Natural killer cell (primary cell): ENCODE data around the gene CDYL2. TPM values are rescaled to one million over a fixed set of nuclear protein-coding genes. Genes with fewer than 3 reads are reported as not detected.

Source experiments
- ATAC-seq, 3 donors: fragments of 150-1000 bp in 2 of 3; fragments of 200-7000 bp in 1 of 3; cut with Tn5 transposase; 1 replicate in 1 of 3; 2 replicates in 2 of 3; pipeline ENCODE4 v1.10.0; 2021; ENCODE audit warnings: mild to moderate bottlenecking in 2 of 3, moderate library complexity in 2 of 3
- DNase-seq, 2 donors: peaks; one replicate each; pipeline versions ENCODE4 v3.0.0 to v3.0.0-alpha.2; 2013 to 2021; ENCODE audit warnings: mixed read lengths in 1 of 2
- H3K27ac ChIP-seq: one replicate; pipeline ENCODE4 v1.5.1; 2013; ENCODE audit warnings: mild to moderate bottlenecking, low read length
- H3K27me3 ChIP-seq: one replicate; pipeline ENCODE4 v1.6.1; 2013; ENCODE audit warnings: low read length; ENCODE audit not compliant: control insufficient read depth, insufficient read depth
- H3K36me3 ChIP-seq: one replicate; pipeline ENCODE4 v1.6.1; 2013; ENCODE audit warnings: low read length; ENCODE audit not compliant: control insufficient read depth, insufficient read depth
- H3K4me1 ChIP-seq: one replicate; pipeline ENCODE4 v1.6.1; 2013; ENCODE audit warnings: low read length; ENCODE audit not compliant: control insufficient read depth, insufficient read depth
- H3K4me3 ChIP-seq: one replicate; pipeline ENCODE4 v1.5.1; 2013; ENCODE audit warnings: low read length
- H3K9me3 ChIP-seq: one replicate; pipeline ENCODE4 v1.6.1; 2013; ENCODE audit warnings: low read length; ENCODE audit not compliant: control insufficient read depth, insufficient read depth
- H3K27ac Mint-ChIP-seq, 2 donors: one replicate each; pipeline ENCODE4 v1.8.0; 2022; ENCODE audit warnings: mild to moderate bottlenecking in 2 of 2, mixed read lengths in 2 of 2, moderate library complexity in 1 of 2
- H3K27me3 Mint-ChIP-seq, 2 donors: one replicate each; pipeline ENCODE4 v1.8.0; 2022; ENCODE audit warnings: low read depth in 2 of 2, mixed read lengths in 2 of 2
- H3K36me3 Mint-ChIP-seq: one replicate; pipeline ENCODE4 v1.8.0; 2022; ENCODE audit warnings: mixed read lengths
- H3K4me1 Mint-ChIP-seq, 2 donors: one replicate each; pipeline ENCODE4 v1.8.0; 2022; ENCODE audit warnings: mixed read lengths in 2 of 2
- H3K4me3 Mint-ChIP-seq: one replicate; pipeline ENCODE4 v1.8.0; 2022; ENCODE audit warnings: mild to moderate bottlenecking, moderate library complexity, mixed read lengths
- H3K9me3 Mint-ChIP-seq, 2 donors: one replicate each; pipeline ENCODE4 v1.8.0; 2022; ENCODE audit warnings: mixed read lengths in 2 of 2
- CTCF ChIP-seq: fragments of 200-600 bp; IDR thresholded peaks from one replicate; pipeline ENCODE4 v1.8.0; 2022; ENCODE audit warnings: antibody characterized with exemption
- WGBS: methylation state at CpG from one replicate; pipeline ENCODE4 v1.1.7; 2013; ENCODE audit warnings: missing lambda C conversion rate; ENCODE audit not compliant: insufficient coverage; 5-methylcytosine and 5-hydroxymethylcytosine counted together
- intact Hi-C: fragments of 100-400 bp; cut with micrococcal nuclease; formaldehyde crosslinking; loops from one replicate; pipeline ENCODE4 v1.14.2; 2022
- total RNA-seq, 4 donors: library from RNA; stranded (reverse); fragments of 120-200 nt in 1 of 4; gene quantifications; one replicate each; pipeline versions ENCODE4 v1.2.3 to v1.2.4, GENCODE V29; 2013 to 2022

CDYL2 gene
- total RNA-seq, 3 donors from 2014 or later (not counting 1 experiment from before 2014, with no cell fraction given) = 2.7 to 14.5 (median 3.4) TPM

GRCh38 chr16:80844395-80844794, 40.0 kb upstream of the CDYL2 start:
- 100% methylated on average over 1 of the region's 1 CpG for WGBS
- Mint-ChIP-seq H3K9me3 (peaks cover 12 to 13% of the 10 kb centered on the region in 2 donors), H3K27ac (no peak overlapping the region), H3K36me3 (peaks cover 16% of the 10 kb centered on the region), H3K4me3 (no peak overlapping the region), H3K4me1 (no peaks in the 10 kb centered on the region), H3K27me3 (peaks cover 15 to 19% of the 10 kb centered on the region in 2 donors)
- intact Hi-C loops = no loop called here
- Histone ChIP-seq H3K27ac (no peak overlapping the region), H3K27me3 (no peaks in the 10 kb centered on the region), H3K36me3 (no peaks in the 10 kb centered on the region), H3K4me3 (no peak overlapping the region), H3K4me1 (no peaks in the 10 kb centered on the region), H3K9me3 (peaks cover 3% of the 10 kb centered on the region)
- ATAC-seq (no peak), DNase-seq (no peak)
- no peak for TF ChIP-seq CTCF

- Mint-ChIP-seq H3K27ac (no peak overlapping the region), H3K9me3 (peaks cover 12 to 13% of the 10 kb centered on the region in 2 donors), H3K27me3 (peaks cover 18 to 19% of the 10 kb centered on the region in 2 donors), H3K4me3 (no peak overlapping the region), H3K4me1 (no peaks in the 10 kb centered on the region), H3K36me3 (peaks cover 16% of the 10 kb centered on the region)
- ATAC-seq = no peak
- H3K27ac ChIP-seq = no peak overlapping the region
- intact Hi-C loops = no loop called here
- TF ChIP-seq CTCF = no peak
- no peak for DNase-seq
- no peaks in the 10 kb centered on the region for H3K4me1 ChIP-seq
- no peak overlapping the region for H3K4me3 ChIP-seq
- peaks cover 3% of the 10 kb centered on the region for H3K9me3 ChIP-seq
- H3K36me3 ChIP-seq = no peaks in the 10 kb centered on the region
- no peaks in the 10 kb centered on the region for H3K27me3 ChIP-seq
These were observed 36.8 kb upstream of the CDYL2 start for GRCh38 chr16:80841231-80841630.

GRCh38 chr16:80837533-80838147, 33.2 kb upstream of the CDYL2 start:
- Mint-ChIP-seq H3K4me3 (no peak overlapping the region), H3K9me3 (peaks cover 5 to 10% of the 10 kb centered on the region in 2 donors), H3K27me3 (peaks cover 29 to 43% of the 10 kb centered on the region in 2 donors), H3K27ac (no peak overlapping the region), H3K4me1 (no peaks in the 10 kb centered on the region), H3K36me3 (peaks cover 7% of the 10 kb centered on the region)
- Histone ChIP-seq H3K9me3 (no peaks in the 10 kb centered on the region), H3K4me1 (no peaks in the 10 kb centered on the region), H3K36me3 (no peaks in the 10 kb centered on the region), H3K27me3 (no peaks in the 10 kb centered on the region), H3K27ac (no peak overlapping the region), H3K4me3 (no peak overlapping the region)
- no peak for DNase-seq
- ATAC-seq = no peak
- no peak for TF ChIP-seq CTCF
- intact Hi-C loops = no loop called here
- 71% methylated on average over 7 of the region's 9 CpGs for WGBS

- no peak for DNase-seq
- Mint-ChIP-seq H3K36me3 (peaks cover 3% of the 10 kb centered on the region), H3K27ac (no peak overlapping the region), H3K4me1 (no peaks in the 10 kb centered on the region), H3K9me3 (peaks cover 5 to 6% of the 10 kb centered on the region in 2 donors), H3K27me3 (peaks cover 24 to 36% of the 10 kb centered on the region in 2 donors), H3K4me3 (no peak overlapping the region)
- TF ChIP-seq CTCF = no peak
- H3K4me1 ChIP-seq = no peaks in the 10 kb centered on the region
- no peaks in the 10 kb centered on the region for H3K27me3 ChIP-seq
- H3K27ac ChIP-seq = no peak overlapping the region
- no peaks in the 10 kb centered on the region for H3K36me3 ChIP-seq
- intact Hi-C loops = no loop called here
- H3K9me3 ChIP-seq = no peaks in the 10 kb centered on the region
- H3K4me3 ChIP-seq = no peak overlapping the region
- ATAC-seq = no peak
- WGBS = 75% methylated on average over 4 of the region's 4 CpGs
These were observed 32.4 kb upstream of the CDYL2 start for GRCh38 chr16:80836846-80837245.
